Adipose tissue (tissue), 3 donors: ENCODE results near the gene KDM1B. TPM values are rescaled to one million over a fixed set of nuclear protein-coding genes. Genes with fewer than 3 reads are reported as not detected.

ENCODE experiments used
- H3K27ac ChIP-seq: one replicate; pipeline ENCODE4 v1.5.1; 2013; ENCODE audit warnings: low read depth, low read length
- WGBS, 3 donors: extraction: QIAGEN DNeasy Blood & Tissue Kit; methylation state at CpG; one replicate each; pipeline ENCODE4 v1.1.7; 2013; 5-methylcytosine and 5-hydroxymethylcytosine counted together
- polyA plus RNA-seq, 3 donors: library from polyadenylated mRNA; stranded (reverse); fragments of 200-250 nt; gene quantifications; one replicate each; pipeline ENCODE4 v1.2.3, GENCODE V29; 2013
- donor health status: healthy with polysubstance abuse.
- donor health status: Bipolar disorder and iron deficiency.
- donor health status: healthy.

KDM1B gene, protein sequence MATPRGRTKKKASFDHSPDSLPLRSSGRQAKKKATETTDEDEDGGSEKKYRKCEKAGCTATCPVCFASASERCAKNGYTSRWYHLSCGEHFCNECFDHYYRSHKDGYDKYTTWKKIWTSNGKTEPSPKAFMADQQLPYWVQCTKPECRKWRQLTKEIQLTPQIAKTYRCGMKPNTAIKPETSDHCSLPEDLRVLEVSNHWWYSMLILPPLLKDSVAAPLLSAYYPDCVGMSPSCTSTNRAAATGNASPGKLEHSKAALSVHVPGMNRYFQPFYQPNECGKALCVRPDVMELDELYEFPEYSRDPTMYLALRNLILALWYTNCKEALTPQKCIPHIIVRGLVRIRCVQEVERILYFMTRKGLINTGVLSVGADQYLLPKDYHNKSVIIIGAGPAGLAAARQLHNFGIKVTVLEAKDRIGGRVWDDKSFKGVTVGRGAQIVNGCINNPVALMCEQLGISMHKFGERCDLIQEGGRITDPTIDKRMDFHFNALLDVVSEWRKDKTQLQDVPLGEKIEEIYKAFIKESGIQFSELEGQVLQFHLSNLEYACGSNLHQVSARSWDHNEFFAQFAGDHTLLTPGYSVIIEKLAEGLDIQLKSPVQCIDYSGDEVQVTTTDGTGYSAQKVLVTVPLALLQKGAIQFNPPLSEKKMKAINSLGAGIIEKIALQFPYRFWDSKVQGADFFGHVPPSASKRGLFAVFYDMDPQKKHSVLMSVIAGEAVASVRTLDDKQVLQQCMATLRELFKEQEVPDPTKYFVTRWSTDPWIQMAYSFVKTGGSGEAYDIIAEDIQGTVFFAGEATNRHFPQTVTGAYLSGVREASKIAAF
- 1 to 10 TPM; 4.0 to 9.7 (median 4.9) TPM for polyA plus RNA-seq

DNA sequence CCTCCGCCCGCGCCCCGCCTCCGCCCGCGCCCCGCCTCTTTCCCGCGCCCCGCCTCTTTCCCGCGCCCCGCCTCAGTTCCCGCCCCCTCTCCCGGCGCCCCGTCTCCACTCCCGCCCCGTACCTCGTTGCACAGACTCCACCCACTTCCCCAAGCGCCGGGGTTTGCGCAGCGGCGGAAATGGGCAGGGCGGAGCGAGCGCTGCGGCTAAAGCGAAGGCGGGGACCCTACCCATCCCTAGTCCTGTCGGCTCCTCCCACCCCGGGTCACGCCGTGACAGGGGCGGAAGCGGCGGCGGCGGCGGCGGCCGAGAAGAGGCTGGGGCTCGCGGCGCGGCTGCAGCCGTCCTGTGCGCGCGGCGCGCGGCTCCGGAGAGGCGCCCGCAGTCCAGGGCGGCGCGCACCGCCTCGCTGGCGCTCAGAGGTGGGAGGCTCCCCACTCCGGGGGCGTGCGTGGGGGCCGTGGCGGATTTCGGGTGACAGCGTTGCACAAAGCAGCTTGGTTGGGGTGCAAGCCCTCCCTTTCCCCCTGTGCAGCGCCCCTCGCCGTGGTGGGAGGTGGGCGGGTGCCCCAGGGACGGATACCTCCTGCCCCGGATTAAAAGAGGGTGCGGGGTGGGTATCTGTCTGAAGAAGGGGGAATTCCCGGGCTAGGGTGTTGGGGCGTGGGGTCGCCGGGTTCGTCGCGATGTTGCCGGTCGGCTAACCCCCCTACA lies at the start of gene KDM1B:
KDM1B (plus strand) TSS at position 273 of the 714 bp plus-strand sequence. CDS start 4,474 bp downstream, outside the sequence.
- 0% methylated on average over 57 to 84 of the region's 87 CpGs for WGBS, 3 donors

DNA sequence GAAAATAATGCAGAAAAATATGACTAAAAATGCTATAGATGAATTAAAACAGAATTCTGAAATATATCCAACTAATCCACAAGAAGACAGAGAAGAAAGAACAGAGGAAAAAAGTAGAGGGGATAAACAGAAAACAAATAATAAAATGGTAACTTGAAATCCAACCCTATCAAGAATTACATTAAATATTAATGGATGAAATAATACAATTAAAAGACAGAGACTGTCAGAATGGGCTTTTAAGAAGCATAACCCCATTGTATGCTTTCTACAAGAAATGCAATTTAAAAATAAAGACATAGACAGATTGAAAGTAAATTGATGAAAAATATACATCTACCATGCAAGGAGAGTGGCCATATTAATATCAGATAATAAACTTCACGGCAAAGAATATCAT lies 48.2 kb upstream of the KDM1B start:
- no peak overlapping the region for H3K27ac ChIP-seq
- 90 to 100% (median 100%) methylated on average over 1 of the region's 1 CpG for WGBS, 3 donors

More for the DNA sequence above, at the start of gene KDM1B:
- peak within 1 kb of the TSS; percentile 76 for H3K27ac ChIP-seq

DNA sequence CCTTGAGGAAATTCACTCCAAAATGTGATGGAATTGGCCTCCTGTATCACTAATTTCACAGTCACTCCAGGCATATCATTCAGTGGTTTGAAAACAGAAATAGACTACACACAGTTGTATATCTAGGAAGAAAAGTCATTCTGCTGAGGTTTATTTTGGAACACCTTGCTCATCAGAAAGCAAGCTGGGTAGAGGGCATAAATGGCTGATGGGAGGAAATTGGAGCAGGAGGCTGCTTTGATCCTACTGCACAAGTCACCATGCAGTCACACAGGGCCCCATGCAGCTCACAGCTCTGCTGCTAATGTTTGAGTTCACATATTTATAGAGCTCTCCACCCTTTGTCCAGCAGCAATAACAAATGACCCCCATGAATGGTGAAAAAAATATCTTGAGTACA lies 45.1 kb upstream of the KDM1B start:
- no peak overlapping the region for H3K27ac ChIP-seq

DNA sequence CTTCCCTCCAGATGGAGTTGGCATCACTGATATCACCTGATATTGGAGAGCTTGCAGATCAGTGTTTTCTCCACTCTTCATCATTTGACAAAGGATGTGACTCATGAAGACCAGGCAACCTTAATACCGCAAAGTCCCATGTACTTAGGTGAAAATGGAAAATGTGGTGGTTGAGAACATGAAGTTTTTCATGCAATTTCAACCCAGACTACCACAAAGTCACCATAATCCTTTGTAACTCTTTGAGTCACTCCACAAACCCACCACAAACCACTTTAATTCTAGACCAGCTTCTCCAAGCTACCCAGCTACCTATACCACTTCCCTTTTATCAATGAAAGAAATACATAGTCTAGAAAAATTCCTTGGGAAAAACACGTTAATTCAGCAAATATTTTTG lies 39.9 kb upstream of the KDM1B start:
- H3K27ac ChIP-seq, result no peak overlapping the region
- WGBS, 3 donors, result 80 to 85% (median 83%) methylated on average over 2 of the region's 2 CpGs

DNA sequence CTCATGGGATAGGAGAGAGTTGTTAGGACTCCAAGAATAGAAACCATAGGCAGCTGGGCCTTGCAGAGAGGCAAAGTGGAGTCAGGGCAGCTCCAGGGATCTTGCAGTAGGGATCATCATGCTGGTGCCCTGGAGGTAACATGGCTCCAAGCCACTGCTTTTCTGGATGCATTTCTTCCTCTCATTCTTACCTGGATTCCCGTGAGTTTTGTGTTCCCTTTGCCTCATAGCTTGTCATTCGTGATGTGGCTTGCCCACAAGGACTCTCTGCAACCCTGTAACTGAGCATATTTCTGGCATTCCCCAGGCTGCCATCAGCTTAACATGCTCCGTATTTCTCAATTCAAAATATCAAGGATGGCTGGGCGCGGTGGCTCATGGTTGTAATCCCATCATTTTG lies 38.1 kb upstream of the KDM1B start:
- 87 to 94% (median 91%) methylated on average over 5 of the region's 5 CpGs for WGBS, 3 donors
- no peak overlapping the region for H3K27ac ChIP-seq

DNA sequence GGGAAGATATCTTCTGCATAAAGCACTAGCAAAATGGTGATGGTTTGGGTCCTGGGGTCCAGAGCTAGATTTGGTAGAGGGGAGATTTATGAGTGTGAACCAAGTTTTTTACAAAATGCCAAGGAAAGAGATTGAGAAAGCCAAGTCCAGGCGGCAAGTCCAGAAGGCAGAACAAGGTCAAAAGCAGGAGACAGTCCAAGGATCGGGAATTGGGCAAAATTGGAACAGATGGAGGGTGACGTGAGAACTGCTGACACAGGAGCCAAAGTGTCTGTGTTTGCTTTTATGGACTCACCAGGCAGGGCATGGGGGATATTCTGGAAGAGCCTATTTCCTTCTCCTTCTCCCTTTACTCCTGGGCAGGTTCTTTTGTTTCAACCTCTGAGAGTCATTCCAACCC lies 36.9 kb upstream of the KDM1B start:
- 27 to 85% (median 56%) methylated on average over 3 of the region's 3 CpGs for WGBS, 3 donors
- no peak overlapping the region for H3K27ac ChIP-seq

DNA sequence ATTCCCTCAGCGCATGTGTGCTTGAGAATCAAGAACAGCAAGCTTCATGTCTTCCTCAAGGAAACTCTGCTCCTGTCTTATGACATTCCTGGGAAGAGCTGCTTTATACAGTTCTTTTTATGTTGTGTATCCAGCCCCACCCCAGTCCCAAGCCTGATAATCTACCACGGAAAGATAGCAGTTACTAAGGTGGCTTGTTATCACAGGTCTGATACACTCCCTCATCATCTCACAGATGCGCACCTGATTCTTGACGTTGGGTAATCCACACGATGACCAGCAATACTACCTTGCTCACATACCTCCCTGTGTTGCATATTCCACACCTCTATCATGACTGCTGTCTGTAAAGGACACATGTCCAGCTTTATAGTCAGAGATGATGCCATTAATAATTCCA lies 36.0 kb upstream of the KDM1B start:
- no peak overlapping the region for H3K27ac ChIP-seq

DNA sequence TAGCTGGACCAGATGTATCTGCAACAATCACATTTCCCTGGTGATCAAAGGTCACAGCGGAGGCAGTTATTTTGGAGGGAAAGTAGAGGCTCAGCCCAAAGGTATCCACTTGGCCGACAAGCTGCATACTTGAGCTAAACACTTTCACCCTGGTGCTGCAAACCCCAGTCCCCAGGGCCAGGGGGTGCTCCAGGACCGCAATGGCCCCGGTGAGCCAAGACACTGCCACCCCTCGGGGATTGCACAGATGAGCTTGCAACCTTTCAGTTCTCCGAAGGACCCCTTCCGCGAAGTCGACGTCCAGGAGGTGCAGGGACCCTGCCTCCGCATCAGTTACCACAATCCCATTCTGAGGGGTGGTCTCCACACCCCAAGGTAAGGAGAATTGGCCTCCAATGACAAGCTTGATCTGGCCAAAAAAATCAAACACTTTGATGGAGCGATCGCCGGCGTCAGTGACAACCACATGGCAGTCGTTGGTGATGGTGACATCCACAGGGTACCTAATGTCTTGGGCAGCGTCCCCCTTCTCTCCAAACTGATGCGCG lies 33.6 kb upstream of the KDM1B start:
- H3K27ac ChIP-seq, result no peak overlapping the region
- 67 to 79% (median 71%) methylated on average over 19 of the region's 19 CpGs for WGBS, 3 donors

More for the DNA sequence above, 36.0 kb upstream of the KDM1B start:
- 69 to 80% (median 78%) methylated on average over 5 of the region's 5 CpGs for WGBS, 3 donors

DNA sequence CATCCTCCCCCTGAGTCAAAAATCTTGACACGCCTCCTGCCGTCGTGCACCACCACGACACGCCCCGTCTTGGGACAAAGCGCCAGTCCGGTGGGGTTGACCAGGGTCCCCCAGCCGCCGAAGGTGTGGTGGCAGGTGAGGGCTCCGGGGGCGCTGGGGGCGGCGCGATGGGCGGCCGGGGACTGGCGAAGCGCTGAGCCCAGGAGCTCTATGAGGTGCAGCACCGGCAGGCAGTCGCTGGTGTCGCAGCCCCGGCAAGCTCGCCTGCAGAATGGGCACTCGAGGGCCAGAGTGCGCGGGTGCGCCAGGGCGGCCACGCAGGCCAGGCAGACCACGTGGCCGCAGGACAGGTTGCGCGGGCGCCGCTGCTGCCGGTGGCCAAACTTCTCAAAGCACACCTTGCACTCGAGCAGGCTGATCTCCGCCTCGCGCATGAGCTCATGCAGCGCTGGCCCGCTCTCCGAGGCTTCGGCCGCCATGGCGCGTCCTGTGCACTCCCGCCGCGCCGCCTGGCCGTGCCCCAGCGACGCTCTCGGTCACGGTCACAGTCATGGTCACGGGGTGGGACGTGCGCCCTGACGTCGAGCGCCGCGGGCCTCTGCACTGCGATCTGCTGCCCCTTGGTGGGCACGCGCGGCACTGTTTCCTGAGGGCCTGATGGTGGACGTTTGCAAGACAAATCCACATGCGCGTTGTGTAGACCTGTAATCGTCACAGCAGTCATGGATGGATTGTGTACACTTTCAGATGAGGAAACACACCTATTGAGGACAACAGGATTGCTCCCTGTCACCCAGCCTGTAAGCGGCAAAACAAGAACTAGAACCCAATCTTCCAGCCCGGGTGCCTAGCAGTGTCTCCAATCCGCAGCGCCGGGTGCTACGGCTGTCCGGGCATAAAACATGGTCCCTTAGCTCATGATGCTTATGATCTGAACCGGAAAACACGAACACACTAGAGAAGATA lies 32.8 kb upstream of the KDM1B start, which contains the start of gene NHLRC1:
NHLRC1 (minus strand) TSS at position 550 of the 966 bp plus-strand sequence; CDS start at position 479, 71 bp downstream.
- H3K27ac ChIP-seq, result no peak within 1 kb of the TSS
- WGBS, 3 donors, result 15 to 21% (median 19%) methylated on average over 70 to 82 of the region's 82 CpGs

DNA sequence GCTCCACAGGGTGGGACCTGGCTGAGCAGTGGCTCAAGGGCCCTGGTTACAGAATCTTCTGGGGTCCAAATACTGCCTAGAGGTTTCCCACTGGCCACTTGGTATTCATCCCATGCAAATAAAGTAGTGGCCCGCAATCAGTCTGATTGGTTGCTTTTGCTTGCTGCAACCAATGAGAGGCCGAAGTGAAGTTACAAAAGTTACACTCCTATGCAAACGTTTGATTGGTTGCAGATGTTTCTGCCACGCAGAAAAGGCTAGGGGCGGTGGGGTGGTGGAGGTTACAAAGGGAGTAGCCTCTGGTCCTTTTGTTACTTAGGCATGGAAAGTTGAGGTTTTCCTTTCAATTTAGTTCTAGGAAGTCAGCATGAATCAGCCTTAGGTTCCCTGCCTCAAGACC lies 29.1 kb upstream of the KDM1B start:
- no peak overlapping the region for H3K27ac ChIP-seq
- WGBS, 3 donors, result 52 to 65% (median 64%) methylated on average over 5 of the region's 5 CpGs

DNA sequence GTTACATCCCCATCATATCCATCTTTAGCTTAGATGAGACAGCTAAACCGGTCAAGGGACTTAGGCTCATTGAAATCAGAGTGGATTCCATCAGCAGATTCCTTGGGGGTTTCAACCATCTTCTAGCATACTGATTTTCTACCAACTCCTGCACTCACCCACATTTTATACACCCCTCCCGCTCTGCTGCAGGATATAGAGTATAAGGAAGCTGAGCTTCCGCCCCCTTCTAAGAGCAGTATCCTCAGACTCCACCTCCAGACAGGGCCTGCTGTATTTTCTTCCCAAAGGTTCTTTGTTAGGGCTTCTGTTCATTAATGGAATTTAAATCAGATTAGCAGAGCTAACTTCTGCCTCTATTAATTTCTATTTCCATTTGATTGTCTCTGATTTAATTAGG lies 22.9 kb upstream of the KDM1B start:
- H3K27ac ChIP-seq, result no peak overlapping the region
- WGBS, 3 donors, result 97 to 99% (median 99%) methylated on average over 3 of the region's 3 CpGs

DNA sequence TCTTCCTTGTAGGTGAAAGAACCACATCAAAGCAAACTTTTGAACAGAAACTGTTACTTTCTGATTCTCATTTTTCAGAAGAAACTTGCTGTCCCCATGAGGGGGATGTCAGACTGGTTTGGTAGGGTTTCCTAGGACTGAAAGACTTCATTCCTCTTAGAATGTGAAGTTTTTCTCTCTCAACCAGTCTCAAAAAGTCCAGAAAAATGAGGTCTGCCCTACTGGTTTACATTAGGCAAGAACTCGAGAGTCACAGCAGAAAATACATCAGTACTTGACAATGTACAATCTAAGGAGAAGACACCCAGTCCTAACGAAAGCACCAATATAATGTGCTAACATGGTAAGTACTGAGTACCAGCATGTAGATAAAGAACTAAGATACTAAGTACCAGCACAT lies 20.1 kb upstream of the KDM1B start:
- no peak overlapping the region for H3K27ac ChIP-seq
- 96 to 98% (median 97%) methylated on average over 2 of the region's 2 CpGs for WGBS, 3 donors

DNA sequence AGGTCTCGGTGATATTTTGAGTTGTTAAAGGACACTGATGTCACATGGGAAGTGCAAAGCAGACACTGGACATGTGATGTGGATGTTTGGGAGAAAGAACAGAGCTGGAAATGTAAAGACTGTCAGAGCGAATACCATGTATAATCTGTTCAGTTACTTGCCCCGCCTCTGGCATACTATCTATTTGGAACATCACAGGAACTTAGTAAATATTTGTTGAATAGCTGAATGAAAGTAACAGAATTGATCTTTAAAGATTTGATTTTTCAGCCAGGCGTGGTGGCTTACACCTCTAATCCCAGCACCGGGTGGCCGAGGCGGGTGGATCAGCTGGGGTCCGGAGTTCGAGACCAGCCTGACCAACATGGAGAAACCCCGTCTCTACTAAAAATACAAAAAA lies 19.0 kb upstream of the KDM1B start:
- 96 to 100% (median 98%) methylated on average over 10 of the region's 10 CpGs for WGBS, 3 donors
- no peak overlapping the region for H3K27ac ChIP-seq

DNA sequence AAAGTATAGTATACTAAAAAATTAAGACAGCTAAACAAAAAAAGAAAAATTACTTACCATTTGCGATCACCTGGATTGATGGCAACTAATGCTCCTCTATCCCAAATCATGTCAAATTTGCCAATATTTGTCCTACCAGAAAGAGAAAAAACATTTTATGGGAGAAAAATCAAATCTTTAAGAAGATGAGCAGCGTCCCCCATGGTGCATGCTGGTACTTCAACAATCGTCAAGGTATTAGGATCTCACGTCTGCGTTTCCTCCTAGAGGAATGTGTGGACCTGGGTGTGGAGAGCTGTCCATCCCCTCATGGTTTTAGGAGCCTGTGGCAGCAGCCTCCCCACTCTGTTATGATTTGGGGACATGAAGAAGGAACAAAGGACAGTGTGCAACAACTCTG lies 16.3 kb upstream of the KDM1B start:
- WGBS, 3 donors, result 92 to 95% (median 94%) methylated on average over 5 of the region's 5 CpGs

DNA sequence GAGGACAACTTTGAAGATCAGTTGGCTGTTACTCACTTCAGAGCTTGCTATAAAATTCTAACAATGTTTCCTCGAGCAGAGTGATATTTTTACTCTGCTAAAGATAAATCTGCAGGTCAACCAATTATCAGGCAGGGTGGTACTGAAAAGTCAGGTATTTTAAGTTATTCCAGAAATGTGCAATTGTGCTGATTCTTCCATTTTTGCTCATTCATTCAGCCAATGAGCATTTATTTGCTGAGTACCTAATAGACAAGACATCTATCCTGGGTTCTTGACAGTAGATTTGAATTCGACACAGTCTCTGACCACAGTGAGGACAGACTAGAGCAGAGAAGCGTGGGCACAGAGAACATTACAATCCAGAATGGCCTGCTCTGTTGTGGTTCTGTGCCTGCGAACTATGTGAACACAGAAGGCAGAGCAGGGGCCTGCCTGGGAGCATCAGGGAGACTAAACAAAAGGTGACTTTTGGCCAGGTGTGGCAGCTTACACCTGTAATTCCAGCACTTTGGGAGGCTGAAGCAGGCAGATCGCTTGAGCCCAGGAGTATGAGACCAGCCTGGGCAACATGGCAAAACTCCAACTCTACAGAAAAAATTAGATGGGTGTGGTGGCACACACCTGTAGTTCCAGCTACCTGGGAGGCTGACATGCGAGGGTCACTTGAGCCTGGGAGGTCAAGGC lies 15.1 kb upstream of the KDM1B start:
- WGBS, 3 donors, result 89 to 95% (median 95%) methylated on average over 6 of the region's 6 CpGs
- no peak overlapping the region for H3K27ac ChIP-seq

More for the DNA sequence above, 16.3 kb upstream of the KDM1B start:
- no peak overlapping the region for H3K27ac ChIP-seq

DNA sequence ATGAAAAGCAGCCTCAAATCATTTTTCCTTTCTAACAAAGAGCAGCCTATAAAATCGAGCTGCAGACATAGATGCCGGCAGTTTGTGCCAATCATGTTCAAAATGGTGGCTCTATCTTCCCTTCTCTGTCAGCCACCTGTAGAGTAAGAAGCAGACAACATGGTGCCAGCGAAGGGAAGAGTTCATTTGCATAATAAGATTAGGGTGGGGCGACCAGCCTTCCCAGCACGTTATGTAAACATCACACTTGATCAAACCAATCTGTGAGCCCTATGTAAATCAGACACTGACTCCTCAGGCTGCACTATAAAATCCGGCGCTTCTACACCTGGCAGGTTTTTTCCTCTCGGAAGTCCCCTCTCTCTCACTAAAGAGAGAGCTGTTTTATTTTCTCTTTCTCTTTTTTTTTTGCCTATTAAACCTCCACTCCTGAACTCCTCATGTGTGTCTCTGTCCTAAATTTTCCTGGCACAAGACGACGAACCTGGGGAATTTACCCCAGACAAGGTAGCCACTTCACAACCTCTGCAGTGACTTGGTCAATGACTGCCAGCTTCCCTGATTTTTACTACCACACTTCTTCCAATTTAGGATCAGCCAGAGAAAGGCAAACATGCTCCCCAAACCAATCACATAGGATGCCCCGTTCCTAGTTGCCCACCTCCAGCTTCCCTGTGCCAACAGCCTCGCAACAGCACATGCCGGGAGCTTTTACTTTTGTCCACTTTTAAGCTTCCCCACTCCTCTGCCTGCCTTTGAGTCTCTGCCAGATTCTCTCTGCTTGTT lies 13.2 kb upstream of the KDM1B start:
- H3K27ac ChIP-seq, result no peak overlapping the region
- WGBS, 3 donors, result 86 to 91% (median 90%) methylated on average over 13 of the region's 13 CpGs
